ENCODE results near the gene ADD2.

- no peak for TF ChIP-seq PKNOX1 (IDR thresholded peaks at IDR 0.05)
- TF ChIP-seq FOXM1 (IDR thresholded peaks at IDR 0.05; ENCODE audit: borderline replicate concordance) = no peak
- no peak for TF ChIP-seq L3MBTL2 (conservative IDR thresholded peaks at IDR 0.05)
- TF ChIP-seq NFRKB (IDR thresholded peaks at IDR 0.05) = no peak
- no peak for TF ChIP-seq FOXA1 (IDR thresholded peaks at IDR 0.05)
- no peak for TF ChIP-seq ELF4 (IDR thresholded peaks at IDR 0.05)
- TF ChIP-seq SP1 (IDR thresholded peaks at IDR 0.05) = no peak
- no peak for TF ChIP-seq TARDBP (IDR thresholded peaks at IDR 0.05)
- TF ChIP-seq BHLHE40 (IDR thresholded peaks at IDR 0.05; ENCODE audit: borderline replicate concordance) = no peak
- no peak for TF ChIP-seq ZNF384 (IDR thresholded peaks at IDR 0.05)
Measured at GRCh38 chr2:70807828-70808118, 39.8 kb upstream of the ADD2 start.
